ENCODE results near the gene SELENOS. TPM values are rescaled to one million over a fixed set of nuclear protein-coding genes. Genes with fewer than 3 reads are reported as not detected.

Gene SELENOS
- polyA plus RNA-seq, 3 donors = 40.2 to 70.2 (median 51.6) TPM

GRCh38 chr15:101250873-101251829, 26.1 kb downstream of the SELENOS start:
- DNase-seq = no peak
- Mint-ChIP-seq H3K36me3 (peaks cover 15 to 21% of the 10 kb centered on the region in 2 donors), H3K27me3 (ENCODE audit: low read depth in 3 of 3) (peaks cover 2 to 11% (median 7%) of the 10 kb centered on the region in 3 donors), H3K9me3 (no peaks in the 10 kb centered on the region), H3K4me1 (peaks cover 57% of the 10 kb centered on the region), H3K27ac (peak overlapping the region; percentile 84 to 92 (median 91)), H3K4me3 (peak overlapping the region; percentile 95 to 96)
- no peaks in the 10 kb centered on the region for H3K27me3 ChIP-seq (ENCODE audit: control insufficient read depth in 2 of 2, insufficient read depth in 2 of 2, low read length in 2 of 2)
- peaks cover 55 to 58% of the 10 kb centered on the region in 2 donors for H3K4me1 ChIP-seq (ENCODE audit: control insufficient read depth in 1 of 2, insufficient read depth in 2 of 2, low read length in 2 of 2)
- H3K9ac ChIP-seq (ENCODE audit: insufficient read depth, low read length, poor library complexity, severe bottlenecking) = peak overlapping the region; percentile 85
- intact Hi-C loops (cut with micrococcal nuclease) = loop anchor here (1.0 to 10.0 kb wide), 6 partner anchors 9 to 336 kb away; partner anchors contain the start of gene LRRK1 (in 1 of the 2)
- no peaks in the 10 kb centered on the region for H3K9me3 ChIP-seq (replicated peaks in 1 of 2; ENCODE audit: control insufficient read depth in 1 of 2, insufficient read depth in 1 of 2, low read length in 2 of 2)
- H3K4me2 ChIP-seq (replicated peaks; ENCODE audit: extremely low read depth, low read length, poor library complexity, severe bottlenecking) = peak overlapping the region; percentile 92
- peaks cover 0 to 5% of the 10 kb centered on the region in 2 donors for H3K36me3 ChIP-seq (replicated peaks in 1 of 2; ENCODE audit: control insufficient read depth in 1 of 2, insufficient read depth in 2 of 2, low read length in 2 of 2)
- under 1% methylated on average over 148 of the region's 150 CpGs for WGBS (ENCODE audit: insufficient coverage)
- no peak for TF ChIP-seq CTCF (IDR thresholded peaks at IDR 0.05)
- H2AFZ ChIP-seq (ENCODE audit: insufficient read depth, low read depth, low read length, poor library complexity, severe bottlenecking) = no peak overlapping the region
- peaks cover 40% of the 10 kb centered on the region for H4K20me1 ChIP-seq (ENCODE audit: insufficient read depth, low read length)
- peaks cover 62% of the 10 kb centered on the region for H3K79me2 ChIP-seq (ENCODE audit: insufficient read depth, low read length)
- H3K4me3 ChIP-seq (replicated peaks in 1 of 3; ENCODE audit: low read depth in 2 of 3, low read length in 3 of 3) = peak overlapping the region; percentile 87 to 96 (median 92)
- H3K27ac ChIP-seq (ENCODE audit: low read depth in 1 of 2, low read length in 2 of 2) = peak overlapping the region; percentile 48 to 83

- intact Hi-C loops (cut with micrococcal nuclease) = loop anchor here (1.0 to 10.0 kb wide), 6 partner anchors 8 to 336 kb away; partner anchors contain the start of gene LRRK1 (in 1 of the 2)
- peaks cover 0 to 5% of the 10 kb centered on the region in 2 donors for H3K36me3 ChIP-seq (replicated peaks in 1 of 2; ENCODE audit: control insufficient read depth in 1 of 2, insufficient read depth in 2 of 2, low read length in 2 of 2)
- Mint-ChIP-seq H3K4me3 (peak overlapping the region; percentile 95 to 96), H3K27ac (peak overlapping the region; percentile 71 to 92 (median 91)), H3K27me3 (ENCODE audit: low read depth in 3 of 3) (peaks cover 1 to 11% (median 7%) of the 10 kb centered on the region in 3 donors), H3K9me3 (no peaks in the 10 kb centered on the region), H3K4me1 (peaks cover 62% of the 10 kb centered on the region), H3K36me3 (peaks cover 15 to 25% of the 10 kb centered on the region in 2 donors)
- WGBS (ENCODE audit: insufficient coverage) = 0% methylated on average over 2 of the region's 6 CpGs
- peak overlapping the region; percentile 92 for H3K4me2 ChIP-seq (replicated peaks; ENCODE audit: extremely low read depth, low read length, poor library complexity, severe bottlenecking)
- peak overlapping the region; percentile 87 to 96 (median 92) for H3K4me3 ChIP-seq (replicated peaks in 1 of 3; ENCODE audit: low read depth in 2 of 3, low read length in 3 of 3)
- H3K79me2 ChIP-seq (ENCODE audit: insufficient read depth, low read length) = peaks cover 70% of the 10 kb centered on the region
- DNase-seq = peak in 2 of 3 donors; percentile 18 to 40
- peak overlapping the region; percentile 48 to 83 for H3K27ac ChIP-seq (ENCODE audit: low read depth in 1 of 2, low read length in 2 of 2)
- no peak for TF ChIP-seq CTCF (IDR thresholded peaks at IDR 0.05)
- peak overlapping the region; percentile 85 for H3K9ac ChIP-seq (ENCODE audit: insufficient read depth, low read length, poor library complexity, severe bottlenecking)
- no peak overlapping the region for H2AFZ ChIP-seq (ENCODE audit: insufficient read depth, low read depth, low read length, poor library complexity, severe bottlenecking)
- H3K4me1 ChIP-seq (ENCODE audit: control insufficient read depth in 1 of 2, insufficient read depth in 2 of 2, low read length in 2 of 2) = peaks cover 63 to 66% of the 10 kb centered on the region in 2 donors
- H4K20me1 ChIP-seq (ENCODE audit: insufficient read depth, low read length) = peaks cover 48% of the 10 kb centered on the region
- no peaks in the 10 kb centered on the region for H3K27me3 ChIP-seq (ENCODE audit: control insufficient read depth in 2 of 2, insufficient read depth in 2 of 2, low read length in 2 of 2)
- no peaks in the 10 kb centered on the region for H3K9me3 ChIP-seq (replicated peaks in 1 of 2; ENCODE audit: control insufficient read depth in 1 of 2, insufficient read depth in 1 of 2, low read length in 2 of 2)
These were observed 26.9 kb downstream of the SELENOS start for GRCh38 chr15:101250341-101250831.
